ENCODE measurements around the gene FAM163A.

- TF ChIP-seq EP300 (IDR thresholded peaks at IDR 0.05): no peak
- TF ChIP-seq, protein P1, sequence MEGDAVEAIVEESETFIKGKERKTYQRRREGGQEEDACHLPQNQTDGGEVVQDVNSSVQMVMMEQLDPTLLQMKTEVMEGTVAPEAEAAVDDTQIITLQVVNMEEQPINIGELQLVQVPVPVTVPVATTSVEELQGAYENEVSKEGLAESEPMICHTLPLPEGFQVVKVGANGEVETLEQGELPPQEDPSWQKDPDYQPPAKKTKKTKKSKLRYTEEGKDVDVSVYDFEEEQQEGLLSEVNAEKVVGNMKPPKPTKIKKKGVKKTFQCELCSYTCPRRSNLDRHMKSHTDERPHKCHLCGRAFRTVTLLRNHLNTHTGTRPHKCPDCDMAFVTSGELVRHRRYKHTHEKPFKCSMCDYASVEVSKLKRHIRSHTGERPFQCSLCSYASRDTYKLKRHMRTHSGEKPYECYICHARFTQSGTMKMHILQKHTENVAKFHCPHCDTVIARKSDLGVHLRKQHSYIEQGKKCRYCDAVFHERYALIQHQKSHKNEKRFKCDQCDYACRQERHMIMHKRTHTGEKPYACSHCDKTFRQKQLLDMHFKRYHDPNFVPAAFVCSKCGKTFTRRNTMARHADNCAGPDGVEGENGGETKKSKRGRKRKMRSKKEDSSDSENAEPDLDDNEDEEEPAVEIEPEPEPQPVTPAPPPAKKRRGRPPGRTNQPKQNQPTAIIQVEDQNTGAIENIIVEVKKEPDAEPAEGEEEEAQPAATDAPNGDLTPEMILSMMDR (IDR thresholded peaks at IDR 0.05): no peak
Measured at GRCh38 chr1:179831225-179831624, 88.1 kb downstream of the FAM163A start.

Measured in tibial nerve (tissue), 4 donors.